K562 (cell line): Measurements from ENCODE around the gene CEACAM8.

Source experiments
- CREB1 ChIP-seq, 2 experiments: sonication (generic) in 1 of 2; formaldehyde crosslinking in 1 of 2; IDR thresholded peaks; 2 replicates each; pipeline versions ENCODE4 v1.6.1 to v1.8.0; 2012 to 2022; ENCODE audit warnings: inconsistent platforms in 1 of 2, mild to moderate bottlenecking in 1 of 2, missing genetic modification reagents in 1 of 2, moderate library complexity in 1 of 2
- EZH2 ChIP-seq: IDR thresholded peaks from 2 replicates; pipeline ENCODE4 v1.6.1; 2012; ENCODE audit warnings: low read depth, mild to moderate bottlenecking, inconsistent platforms, low read length, borderline replicate concordance
- FOS ChIP-seq: IDR thresholded peaks from 3 replicates; pipeline ENCODE4 v1.6.1; 2011; ENCODE audit not compliant: insufficient read length; ENCODE audit errors: extremely low read depth
- POLR2A ChIP-seq: fragments of 450-650 bp; conservative IDR thresholded peaks from 2 replicates; pipeline ENCODE4 v1.6.1; 2016
- POLR2AphosphoS2 ChIP-seq: IDR thresholded peaks from 2 replicates; pipeline ENCODE4 v1.6.1; 2012; ENCODE audit warnings: low read length, improper control_type of control experiment
- TEAD4 ChIP-seq, 2 experiments: sonication (generic) in 1 of 2; formaldehyde crosslinking in 1 of 2; IDR thresholded peaks; 2 replicates each; pipeline versions ENCODE4 v1.6.1 to v1.8.0; 2012 to 2022; ENCODE audit warnings: borderline replicate concordance in 1 of 2, inconsistent platforms in 1 of 2, low read length in 1 of 2, mild to moderate bottlenecking in 1 of 2, missing genetic modification reagents in 1 of 2
- ZNF121 ChIP-seq: sonication (generic); formaldehyde crosslinking; conservative IDR thresholded peaks from 2 replicates; pipeline ENCODE4 v1.8.0; 2022; ENCODE audit warnings: missing genetic modification reagents
- TF ChIP-seq, protein P1 (sequence below), 3 experiments: IDR thresholded peaks in 2 of 3; conservative IDR thresholded peaks in 1 of 3; 2 replicates each; pipeline ENCODE4 v1.5.1; 2011 to 2012; ENCODE audit warnings: low read length in 3 of 3, mild to moderate bottlenecking in 3 of 3, control low read depth in 2 of 3, improper control_type of control experiment in 1 of 3, inconsistent platforms in 1 of 3, low read depth in 1 of 3, mixed read lengths in 1 of 3, moderate library complexity in 1 of 3; ENCODE audit not compliant: insufficient read depth in 2 of 3

DNA sequence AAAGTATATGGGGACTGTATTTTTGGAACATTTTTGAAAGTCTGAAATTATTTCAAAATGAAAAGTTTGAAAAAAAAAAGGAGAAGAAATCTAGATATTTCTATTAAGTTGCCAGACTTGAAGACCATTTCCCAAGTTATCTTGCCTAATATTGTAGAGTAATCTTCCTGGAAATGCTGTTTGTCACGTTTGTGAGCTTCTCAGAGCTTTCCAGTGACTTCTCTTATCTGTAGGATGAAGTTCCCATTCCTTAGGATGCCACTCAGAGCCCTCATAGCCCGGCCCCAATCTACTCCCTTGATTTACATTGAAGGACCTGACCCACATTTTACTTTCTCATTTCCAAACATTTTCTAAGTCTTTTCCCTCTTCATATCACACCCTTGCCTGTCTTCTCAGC lies 23.6 kb downstream of the CEACAM8 start:
- TF ChIP-seq, protein P1, sequence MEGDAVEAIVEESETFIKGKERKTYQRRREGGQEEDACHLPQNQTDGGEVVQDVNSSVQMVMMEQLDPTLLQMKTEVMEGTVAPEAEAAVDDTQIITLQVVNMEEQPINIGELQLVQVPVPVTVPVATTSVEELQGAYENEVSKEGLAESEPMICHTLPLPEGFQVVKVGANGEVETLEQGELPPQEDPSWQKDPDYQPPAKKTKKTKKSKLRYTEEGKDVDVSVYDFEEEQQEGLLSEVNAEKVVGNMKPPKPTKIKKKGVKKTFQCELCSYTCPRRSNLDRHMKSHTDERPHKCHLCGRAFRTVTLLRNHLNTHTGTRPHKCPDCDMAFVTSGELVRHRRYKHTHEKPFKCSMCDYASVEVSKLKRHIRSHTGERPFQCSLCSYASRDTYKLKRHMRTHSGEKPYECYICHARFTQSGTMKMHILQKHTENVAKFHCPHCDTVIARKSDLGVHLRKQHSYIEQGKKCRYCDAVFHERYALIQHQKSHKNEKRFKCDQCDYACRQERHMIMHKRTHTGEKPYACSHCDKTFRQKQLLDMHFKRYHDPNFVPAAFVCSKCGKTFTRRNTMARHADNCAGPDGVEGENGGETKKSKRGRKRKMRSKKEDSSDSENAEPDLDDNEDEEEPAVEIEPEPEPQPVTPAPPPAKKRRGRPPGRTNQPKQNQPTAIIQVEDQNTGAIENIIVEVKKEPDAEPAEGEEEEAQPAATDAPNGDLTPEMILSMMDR (IDR thresholded peaks at IDR 0.05 in 2 of 3, conservative IDR thresholded peaks at IDR 0.05 in 1 of 3; ENCODE audit: insufficient read depth in 2 of 3, low read depth in 1 of 3, low read length in 3 of 3): no peak
- no peak for TF ChIP-seq POLR2A
- no peak for TF ChIP-seq POLR2AphosphoS2
- TF ChIP-seq FOS: no peak
- no peak for TF ChIP-seq CREB1 (IDR thresholded peaks at IDR 0.05)
- TF ChIP-seq CREB1 (CRISPR knock-in tag; IDR thresholded peaks at IDR 0.05): no peak
- TF ChIP-seq EZH2: no peak
- TF ChIP-seq ZNF121 (CRISPR knock-in tag): no peak
- no peak for TF ChIP-seq TEAD4 (IDR thresholded peaks at IDR 0.05; ENCODE audit: low read length)
- TF ChIP-seq TEAD4 (CRISPR knock-in tag; IDR thresholded peaks at IDR 0.05; ENCODE audit: borderline replicate concordance): no peak
